DOHH2 (cell line): ENCODE data around the gene SFI1.

Experiments used
- EZH2phosphoT487 ChIP-seq: fragments of 200-600 bp; sonication (generic); IDR thresholded peaks from 2 replicates; pipeline ENCODE4 v1.6.1; 2017; ENCODE audit warnings: borderline replicate concordance, mild to moderate bottlenecking, antibody characterized with exemption, low read length, moderate library complexity, mixed read lengths
- TF ChIP-seq, protein P1 (sequence below): fragments of 200-600 bp; sonication (generic); IDR thresholded peaks from one replicate; pipeline ENCODE4 v1.5.1; 2014; ENCODE audit warnings: antibody characterized with exemption, mild to moderate bottlenecking, low read depth, low read length; ENCODE audit not compliant: poor library complexity, severe bottlenecking

DNA sequence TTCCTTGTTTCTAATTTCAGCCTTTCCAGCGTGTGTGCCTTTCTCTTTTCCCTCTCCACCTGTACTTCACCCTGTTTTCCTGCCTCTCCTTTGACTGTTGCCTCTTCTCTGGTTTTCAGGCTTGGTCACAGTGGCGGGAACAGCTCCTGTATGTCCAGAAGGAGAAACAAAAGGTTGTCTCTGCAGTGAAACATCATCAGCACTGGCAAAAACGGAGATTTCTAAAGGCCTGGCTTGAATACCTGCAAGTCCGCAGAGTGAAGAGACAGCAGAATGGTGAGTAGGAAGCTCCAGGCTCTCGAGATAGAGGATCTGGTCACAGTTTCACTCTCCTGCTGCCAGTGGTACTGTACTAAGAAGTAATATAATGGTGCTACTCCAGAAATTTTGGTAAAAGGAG is 76.6 kb downstream of the SFI1 start:
- TF ChIP-seq, protein P1, sequence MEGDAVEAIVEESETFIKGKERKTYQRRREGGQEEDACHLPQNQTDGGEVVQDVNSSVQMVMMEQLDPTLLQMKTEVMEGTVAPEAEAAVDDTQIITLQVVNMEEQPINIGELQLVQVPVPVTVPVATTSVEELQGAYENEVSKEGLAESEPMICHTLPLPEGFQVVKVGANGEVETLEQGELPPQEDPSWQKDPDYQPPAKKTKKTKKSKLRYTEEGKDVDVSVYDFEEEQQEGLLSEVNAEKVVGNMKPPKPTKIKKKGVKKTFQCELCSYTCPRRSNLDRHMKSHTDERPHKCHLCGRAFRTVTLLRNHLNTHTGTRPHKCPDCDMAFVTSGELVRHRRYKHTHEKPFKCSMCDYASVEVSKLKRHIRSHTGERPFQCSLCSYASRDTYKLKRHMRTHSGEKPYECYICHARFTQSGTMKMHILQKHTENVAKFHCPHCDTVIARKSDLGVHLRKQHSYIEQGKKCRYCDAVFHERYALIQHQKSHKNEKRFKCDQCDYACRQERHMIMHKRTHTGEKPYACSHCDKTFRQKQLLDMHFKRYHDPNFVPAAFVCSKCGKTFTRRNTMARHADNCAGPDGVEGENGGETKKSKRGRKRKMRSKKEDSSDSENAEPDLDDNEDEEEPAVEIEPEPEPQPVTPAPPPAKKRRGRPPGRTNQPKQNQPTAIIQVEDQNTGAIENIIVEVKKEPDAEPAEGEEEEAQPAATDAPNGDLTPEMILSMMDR = no peak
- TF ChIP-seq EZH2phosphoT487 = no peak
